SW480 (cell line): ENCODE data around the gene PLA2R1.
"Not testable (repeated sequence)": the region's sequence is repeated elsewhere in the genome, so short reads cannot be mapped to it uniquely, and the experiment has no call there.

ENCODE experiments used
- DNase-seq: peaks from one replicate; pipeline ENCODE4 v3.0.0-alpha.2; 2016; ENCODE audit warnings: low spot score

PLA2R1 gene

DNA sequence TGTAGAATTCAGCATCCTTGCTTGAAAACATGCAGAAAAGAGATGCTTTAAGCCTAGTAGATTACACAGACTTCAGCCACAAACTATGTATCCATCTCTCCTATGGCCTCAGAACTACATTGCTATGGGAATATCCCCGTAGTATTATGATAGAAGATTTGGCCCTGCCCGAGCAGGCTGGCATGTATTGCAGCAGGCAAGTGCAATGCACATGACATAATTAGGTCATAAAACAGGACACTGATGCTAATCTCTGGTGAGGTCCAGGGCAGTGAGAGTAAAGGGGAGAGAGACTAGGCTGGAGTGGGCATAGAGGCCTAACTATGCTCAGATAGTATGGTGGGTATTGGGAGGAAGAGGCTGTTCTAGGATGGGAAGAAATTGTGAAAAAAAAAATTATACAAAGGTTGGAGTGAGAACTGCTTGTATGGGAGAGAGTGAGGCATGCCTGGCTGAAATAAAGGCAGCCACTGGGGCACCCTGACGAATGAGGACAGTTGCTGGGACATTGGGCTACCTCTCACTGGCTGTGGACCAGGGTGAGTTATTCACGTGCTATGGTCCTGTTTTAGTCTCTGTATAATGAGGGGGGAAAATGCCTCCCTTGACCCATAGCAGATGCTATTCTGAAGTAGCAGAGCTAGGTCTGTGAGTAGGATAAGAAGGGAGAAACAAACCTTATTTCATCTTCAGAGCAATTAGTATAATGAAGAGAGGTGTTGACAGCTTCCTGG, 1.6 kb upstream of the PLA2R1 start:
- no peak for DNase-seq

DNA sequence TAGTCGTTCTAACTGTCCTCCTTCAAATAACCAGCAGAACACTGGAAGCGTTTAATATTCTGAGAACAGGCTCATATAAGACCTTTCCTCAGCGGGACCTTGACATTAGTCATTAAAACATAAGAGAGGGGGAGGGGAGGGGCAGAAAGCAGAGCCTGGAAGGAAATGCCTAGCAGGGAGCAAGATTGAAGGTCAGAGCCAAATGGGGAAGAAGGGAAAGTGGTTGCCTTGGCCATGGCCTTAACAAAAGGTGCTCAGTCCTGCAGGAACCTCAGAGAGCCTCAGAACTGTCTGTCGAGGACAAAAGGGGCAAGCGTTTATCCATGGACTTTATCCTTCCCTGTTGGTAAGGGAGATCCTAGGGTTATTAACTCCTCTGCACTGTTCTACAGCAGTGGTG, 856 bp upstream of the PLA2R1 start:
- no peak for DNase-seq

DNA sequence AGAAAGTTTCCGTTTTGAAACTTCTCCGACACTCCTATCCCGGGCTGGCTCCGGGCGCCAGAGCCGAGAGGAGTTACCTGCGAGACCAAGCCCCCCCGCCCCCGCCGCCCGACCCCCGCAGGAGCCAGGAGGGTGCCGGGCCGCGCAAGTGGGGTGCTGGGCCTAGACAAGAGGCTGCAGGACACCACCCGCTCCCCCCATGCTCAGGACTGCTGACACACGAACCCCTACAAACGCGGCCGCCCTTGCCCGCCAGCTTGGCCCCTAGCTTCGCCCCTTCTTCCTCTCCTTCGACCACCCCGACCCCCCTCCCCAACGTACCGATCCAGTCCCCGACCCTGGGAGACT, 497 bp downstream of the PLA2R1 start:
- no peak for DNase-seq

DNA sequence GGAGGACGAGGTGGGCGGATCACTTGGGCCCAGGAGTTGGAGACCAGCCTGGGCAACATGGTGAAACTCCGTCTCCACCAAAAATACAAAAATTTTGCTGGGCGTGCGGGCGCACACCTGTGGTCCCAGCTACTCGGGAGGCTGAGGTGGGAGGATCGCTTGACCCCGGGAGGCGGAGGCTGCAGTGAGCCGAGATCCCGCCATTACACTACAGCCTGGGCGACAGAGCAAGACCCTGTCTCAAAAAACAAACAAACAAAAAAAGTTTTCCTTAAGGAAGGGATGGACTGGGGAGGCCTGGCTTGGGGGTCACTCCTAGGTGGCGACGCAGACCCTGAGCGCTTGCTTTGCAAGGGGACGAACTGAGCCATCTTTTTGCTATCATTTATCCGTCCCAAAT, 882 bp downstream of the PLA2R1 start:
- no peak for DNase-seq

DNA sequence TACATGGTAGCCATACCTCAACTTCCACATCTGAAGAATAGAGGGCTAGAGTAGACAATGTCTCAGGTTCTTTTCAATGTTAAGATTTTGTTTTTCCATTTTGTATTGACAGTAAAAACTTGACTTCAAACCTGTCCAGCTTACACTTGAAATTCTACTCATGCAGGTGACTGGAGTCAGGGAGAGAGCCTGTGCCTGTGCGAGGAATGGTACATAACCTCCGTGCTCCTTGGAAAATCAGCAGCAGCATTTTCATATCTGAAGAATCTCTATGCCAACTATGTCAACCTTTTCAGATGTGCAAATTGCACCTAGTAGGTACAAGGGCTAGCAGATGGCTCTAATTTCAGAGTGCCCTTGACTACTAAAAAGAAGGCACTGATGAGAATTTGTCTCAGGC, 2.1 kb downstream of the PLA2R1 start:
- no peak for DNase-seq

DNA sequence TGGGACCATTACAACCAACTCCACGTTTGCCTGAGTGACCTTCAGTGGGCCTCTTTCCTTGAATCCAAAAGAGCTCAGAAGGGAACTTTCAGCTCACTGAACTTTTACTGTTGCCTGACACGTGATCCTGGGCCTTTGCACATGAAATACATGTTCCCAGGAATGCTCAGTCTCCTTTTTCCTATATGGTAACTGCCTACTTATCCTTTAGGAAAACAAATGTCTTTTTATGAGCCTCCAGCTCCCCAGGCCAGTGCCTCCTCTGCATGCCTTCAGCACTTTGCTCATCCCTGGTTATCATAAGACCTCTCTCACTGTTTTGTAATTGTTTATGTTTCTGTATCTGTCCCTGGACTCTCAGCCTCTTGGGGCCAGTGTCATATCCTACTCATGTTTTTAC, 5.1 kb downstream of the PLA2R1 start:
- no peak for DNase-seq

DNA sequence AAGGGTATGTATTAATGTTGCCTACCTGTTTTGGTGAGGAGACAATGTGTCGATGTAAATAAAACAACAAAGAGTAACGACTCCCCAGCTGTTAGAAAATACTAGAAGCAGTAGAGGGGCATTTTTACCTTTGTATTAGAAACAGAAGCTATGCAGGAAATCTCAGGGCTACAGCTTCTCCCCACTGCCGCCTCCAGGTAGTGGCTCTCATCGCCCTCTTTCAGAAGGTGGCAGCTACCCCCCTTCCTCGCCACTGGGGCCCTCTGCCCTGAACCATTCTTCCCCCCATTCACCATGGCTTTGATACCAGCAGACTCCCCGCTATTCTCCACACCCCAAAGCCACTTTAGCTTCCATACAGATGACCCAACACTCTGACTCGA, 6.7 kb downstream of the PLA2R1 start:
- no peak for DNase-seq

DNA sequence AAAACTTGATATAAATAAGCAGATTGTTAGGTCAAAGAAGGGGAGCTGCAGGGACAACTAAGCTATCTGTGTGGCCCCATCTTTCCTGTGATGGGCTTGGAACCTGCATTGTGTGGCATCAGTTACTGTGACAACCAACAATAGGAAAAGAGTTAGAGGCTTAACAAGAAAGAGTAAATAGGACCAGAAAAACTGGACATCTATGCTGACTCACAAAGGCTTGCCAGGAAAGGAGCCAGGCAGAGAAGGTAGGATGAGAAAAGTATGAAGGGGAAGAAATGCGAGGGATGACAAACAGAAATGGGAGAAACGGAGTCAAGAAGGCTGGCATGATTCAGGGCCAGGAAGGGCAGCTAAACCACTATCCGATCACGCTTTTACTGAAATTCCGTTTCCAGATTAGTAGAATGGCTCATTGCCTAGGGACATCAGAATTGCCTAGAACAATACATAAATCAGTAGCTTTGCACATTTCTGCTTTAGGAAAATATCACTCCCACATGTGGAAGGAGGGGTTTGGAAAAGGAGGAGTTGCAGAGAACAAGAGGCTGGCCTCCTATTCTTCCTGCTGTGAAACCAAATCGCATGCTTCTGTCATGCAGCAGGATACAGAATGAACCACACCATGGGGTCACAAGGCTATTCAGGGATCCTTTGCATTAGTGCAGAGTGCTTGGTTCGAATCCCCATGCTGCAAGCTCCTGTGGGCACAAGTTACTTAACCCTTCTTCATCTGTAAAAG, 7.3 kb downstream of the PLA2R1 start:
- DNase-seq = no peak

DNA sequence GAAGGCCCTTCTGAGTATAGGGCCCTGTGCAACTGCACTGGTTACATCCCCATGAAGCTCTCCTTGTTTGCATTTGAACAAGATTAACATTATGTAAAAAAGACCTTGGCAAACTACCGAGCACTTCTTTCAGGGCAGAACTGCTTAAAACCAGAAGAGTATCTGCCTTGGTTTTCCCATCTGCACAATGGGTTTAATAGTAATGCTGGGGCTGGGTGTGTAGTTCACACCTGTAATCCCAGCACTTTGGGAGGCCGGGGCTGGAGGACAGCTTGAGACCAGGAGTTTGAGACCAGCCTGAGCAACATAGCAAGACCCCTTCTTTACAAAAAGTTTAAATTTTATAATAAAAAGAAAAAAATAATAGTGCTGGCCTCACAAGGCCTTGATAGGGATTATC, 8.5 kb downstream of the PLA2R1 start:
- DNase-seq = no peak

DNA sequence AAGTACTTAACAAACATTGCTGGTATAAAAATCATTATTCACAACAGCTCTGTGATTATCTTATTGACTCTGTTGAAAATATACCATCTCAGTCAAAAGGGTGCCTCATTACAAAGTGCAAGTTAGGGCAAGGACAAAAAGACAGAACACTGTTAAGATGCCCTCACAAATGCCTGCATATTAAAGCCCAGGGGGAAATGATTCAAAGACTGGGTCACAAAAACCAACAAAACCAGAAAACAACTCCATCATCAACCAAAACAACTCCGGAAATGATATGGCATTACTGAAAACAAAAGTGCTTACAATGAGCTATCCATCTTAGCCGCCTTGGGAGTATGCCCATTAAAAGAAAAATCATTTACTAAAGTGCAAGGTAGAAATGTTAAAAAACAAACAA, 9.9 kb downstream of the PLA2R1 start:
- no peak for DNase-seq

DNA sequence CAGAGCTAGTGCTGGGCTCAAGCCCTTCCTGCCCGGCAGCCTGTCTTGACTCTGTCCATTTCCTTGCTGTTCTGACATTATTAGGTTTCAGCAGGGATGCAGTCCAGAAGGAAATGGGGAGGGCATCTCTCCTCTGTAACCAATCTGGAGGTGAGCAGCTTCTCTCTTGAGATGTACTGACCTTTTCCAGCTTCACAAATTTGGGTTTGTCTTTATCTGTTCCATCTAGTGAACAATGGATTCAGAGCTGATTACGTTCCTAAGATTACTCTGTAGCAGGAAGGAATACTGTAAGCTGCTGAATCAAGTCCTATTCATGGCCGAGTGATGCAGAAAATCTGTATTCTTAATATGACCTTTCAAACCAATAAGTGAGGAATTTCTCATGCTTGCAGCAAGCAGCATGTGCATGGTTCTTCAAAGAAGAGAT, 11.0 kb downstream of the PLA2R1 start:
- DNase-seq = no peak

DNA sequence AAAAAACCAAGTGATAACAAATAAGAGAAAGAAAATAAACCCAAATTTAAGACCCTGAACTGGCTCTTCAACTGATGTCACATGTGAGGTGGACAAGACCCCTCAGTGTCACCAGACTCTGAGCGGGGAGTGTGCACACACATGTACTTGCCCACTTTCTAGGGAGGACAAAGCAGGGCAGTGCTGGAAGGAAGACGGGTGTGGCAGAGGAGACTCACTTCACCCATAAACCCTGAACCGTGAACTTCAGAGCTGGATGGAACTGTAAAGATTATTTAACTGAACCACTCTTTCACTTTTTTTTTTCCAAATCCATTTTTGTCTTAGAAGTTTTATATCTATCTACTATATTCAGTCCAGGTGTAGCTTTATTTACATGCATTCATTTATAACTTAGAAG, 12.3 kb downstream of the PLA2R1 start:
- no peak for DNase-seq

DNA sequence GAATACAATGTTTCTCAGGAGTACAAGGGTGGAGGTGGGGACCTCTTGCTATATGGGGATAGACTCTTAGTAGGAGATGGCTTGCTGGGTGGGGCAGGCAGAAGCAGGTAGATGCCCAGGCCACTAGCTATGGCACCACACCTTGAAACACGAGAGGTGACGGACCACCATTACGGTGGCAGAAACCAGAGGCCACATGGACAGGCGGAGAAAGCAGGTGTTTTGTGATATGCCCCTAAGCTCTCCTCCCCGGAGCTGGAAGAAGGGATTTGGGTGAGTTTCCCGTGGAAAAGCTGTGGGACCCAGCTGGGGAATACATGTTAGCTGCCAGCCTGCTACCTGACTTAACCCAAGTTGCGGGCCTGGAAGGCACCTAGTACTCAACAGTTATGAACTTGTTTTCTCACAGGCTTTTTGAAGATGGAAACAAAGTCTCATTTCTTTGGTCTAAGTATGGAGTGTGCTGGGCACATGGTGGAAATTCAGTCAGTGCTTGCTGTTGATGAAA, 16.7 kb downstream of the PLA2R1 start:
- no peak for DNase-seq

DNA sequence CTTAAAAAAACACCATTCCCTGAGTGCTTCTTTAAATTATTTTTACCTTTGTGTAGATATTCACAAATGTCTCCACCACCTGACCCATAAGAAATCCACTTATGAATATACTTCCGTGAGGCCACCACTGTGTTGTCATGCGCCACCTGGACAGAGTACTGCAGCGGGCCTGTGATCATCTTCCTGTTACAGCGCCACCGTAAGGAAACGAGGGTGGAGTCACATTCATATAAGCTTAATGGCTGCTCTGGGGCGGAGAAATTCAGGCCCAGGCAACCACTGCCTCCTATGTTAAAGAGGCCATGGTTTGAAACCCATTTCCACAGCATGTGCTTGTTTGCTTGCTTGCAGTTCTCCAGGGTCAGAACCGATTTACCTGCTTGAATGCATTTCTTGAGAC, 17.7 kb downstream of the PLA2R1 start:
- no peak for DNase-seq

DNA sequence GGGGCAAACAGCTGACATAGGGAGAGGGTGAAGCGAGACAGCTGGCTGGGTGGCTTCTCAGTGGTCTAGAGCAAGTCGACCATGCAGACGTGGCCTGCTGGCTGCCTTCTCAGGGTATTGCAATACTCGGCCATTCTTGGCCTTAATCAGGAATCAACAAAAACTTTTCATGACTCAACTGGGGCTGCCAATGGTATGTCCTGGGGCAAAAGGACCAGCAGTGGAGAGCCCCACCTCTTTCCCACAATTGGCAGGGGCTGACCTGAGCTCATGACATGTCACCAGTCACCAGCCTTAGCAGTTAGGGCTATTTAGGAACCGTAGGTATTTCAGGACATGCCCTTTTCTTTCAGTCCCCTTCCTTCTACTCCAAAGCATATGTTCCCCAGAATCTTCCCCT, 19.1 kb downstream of the PLA2R1 start:
- no peak for DNase-seq

DNA sequence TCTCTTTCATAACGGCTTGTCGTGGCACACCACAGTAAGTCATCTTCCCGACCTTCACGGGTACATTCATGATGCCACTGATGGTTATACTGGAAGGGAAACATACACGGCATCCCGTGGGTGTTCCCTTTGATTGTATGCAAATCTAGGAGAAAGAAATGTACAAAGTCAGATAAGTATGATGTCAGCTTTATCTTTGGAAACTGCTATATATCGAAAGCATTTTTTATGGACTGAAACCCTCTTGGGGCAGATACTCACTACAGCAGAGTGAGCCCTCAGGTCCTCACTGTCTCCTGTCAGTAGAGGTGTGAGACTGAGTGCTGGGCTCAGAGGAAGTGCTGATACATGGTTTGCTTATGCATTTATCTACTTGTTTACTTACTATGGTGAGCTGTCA, 20.4 kb downstream of the PLA2R1 start:
- no peak for DNase-seq

DNA sequence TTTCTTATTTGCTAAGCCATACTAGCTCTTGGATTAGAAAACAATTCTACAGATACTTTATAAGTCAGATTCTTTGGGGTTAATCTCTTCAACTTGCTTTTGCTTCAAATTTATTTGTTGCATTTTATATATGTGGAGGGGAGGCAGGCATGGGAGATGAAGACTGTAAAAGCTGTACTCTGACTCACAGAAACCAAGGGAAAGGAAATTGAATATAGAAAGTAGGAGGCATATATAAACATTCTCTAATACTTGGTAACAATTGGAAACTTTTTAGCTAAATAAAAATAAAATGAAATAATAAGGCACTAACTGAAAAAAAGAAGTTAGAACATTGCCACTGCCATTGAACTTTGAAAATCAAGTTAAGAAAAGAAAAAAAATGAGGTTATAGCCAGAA, 21.3 kb downstream of the PLA2R1 start:
- DNase-seq = no peak

DNA sequence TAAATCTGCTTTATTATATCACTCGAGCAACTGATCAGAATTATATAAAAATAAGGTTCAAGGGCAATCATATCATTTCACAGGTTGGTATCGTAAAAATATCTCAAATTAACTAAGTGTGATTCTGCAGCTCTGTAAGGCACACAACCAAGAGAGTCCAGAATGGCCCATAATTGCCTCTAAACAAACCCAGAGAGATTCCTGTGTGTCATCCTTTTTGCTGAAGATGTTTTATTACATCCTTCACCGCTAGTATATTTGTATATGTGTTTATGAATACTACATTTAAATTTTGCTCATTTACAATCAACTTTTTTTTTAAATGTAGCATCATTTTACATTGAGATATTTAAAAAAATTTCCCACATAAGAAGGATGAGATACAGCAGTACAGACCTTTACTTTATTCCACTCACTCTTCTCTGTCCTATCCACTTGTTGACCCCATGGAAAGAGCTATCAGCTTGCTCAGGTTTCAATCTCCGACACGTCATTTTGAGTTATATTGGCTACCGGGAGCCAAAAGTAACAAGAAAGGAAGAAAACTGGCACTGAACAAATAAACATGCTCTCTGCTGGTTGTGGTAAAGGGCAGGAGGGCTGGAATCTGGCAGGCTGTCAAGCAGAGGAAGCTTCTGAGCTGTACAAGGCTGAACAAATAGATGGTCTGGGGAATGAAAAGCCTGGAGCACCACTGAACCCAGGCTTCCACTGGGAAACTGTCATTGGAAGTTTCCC, 23.1 kb downstream of the PLA2R1 start:
- DNase-seq = no peak

DNA sequence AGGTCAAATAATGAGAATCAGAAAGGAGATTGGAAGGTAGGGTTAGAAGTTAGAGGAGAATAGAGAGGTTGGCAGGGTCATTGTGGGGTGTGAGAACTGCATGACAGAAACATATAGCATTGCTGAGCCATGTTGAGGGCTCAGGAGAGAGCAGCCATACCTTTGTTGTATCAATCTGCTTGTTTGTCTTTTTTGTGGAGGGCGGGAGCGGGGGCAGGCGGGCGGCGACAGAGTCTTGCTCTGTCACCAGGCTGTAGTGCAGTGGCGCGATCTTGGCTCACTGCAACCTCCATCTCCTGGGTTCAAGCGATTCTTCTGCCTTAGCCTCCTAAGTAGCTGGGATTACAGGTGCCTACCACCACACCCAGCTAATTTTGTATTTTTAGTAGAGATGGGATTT, 23.8 kb downstream of the PLA2R1 start:
- not testable (repeated sequence) for DNase-seq

DNA sequence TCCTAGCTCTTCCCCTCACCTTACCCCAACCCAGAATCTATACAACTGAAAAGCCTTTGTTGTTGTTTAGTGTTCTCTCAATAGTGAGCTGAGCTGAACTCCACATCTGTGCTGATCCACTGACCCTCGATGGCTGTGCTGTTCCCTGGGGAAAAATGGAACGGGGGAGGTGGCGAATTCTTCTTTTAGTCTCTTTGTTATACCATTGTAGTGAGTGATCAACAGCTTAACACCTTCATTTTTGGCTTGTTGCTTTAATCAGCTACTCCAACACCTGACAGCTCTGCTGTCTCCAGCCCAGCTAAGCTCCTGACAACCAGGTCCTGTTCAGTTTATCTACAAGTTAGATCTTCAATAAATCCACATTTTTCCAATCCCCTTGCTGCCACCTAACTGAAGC, 25.7 kb downstream of the PLA2R1 start:
- DNase-seq = no peak

DNA sequence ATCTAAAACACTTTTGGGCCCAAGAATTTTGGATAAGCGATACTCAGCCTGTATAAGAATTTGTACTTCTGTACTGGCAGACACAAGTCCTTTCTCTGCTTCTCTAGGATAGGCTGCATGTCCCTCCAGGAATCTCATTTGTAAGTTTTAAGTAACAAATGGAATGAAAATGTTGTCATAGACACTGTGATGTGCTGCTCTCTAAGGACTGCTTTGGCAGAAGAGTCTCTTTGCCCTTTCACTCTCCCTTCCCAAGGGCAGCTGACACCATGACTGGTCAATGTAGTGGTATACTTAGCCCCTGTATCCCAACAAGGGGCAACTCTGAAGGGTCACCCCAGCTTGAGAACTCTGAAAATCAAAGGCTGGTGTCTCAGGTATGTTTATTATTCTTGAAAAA, 27.3 kb downstream of the PLA2R1 start:
- DNase-seq = no peak

DNA sequence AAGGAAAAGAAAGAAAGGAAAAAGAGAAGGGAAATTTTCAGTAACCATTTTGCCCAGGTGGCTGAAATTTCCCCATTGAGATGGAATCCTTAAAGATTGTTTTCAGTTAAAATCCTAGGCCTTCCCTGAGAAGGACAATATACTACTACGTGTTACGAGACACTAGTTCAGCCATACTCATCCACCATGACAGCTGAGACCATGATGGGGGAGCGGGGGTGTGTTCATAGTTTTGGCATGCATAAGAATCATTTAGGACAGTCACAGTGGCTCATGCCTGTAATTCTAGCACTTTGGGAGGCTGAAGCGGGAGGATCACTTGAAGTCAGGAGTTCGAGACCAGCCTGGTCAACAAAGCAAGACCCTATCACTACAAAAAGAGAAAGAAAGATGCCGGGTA, 28.0 kb downstream of the PLA2R1 start:
- no peak for DNase-seq

DNA sequence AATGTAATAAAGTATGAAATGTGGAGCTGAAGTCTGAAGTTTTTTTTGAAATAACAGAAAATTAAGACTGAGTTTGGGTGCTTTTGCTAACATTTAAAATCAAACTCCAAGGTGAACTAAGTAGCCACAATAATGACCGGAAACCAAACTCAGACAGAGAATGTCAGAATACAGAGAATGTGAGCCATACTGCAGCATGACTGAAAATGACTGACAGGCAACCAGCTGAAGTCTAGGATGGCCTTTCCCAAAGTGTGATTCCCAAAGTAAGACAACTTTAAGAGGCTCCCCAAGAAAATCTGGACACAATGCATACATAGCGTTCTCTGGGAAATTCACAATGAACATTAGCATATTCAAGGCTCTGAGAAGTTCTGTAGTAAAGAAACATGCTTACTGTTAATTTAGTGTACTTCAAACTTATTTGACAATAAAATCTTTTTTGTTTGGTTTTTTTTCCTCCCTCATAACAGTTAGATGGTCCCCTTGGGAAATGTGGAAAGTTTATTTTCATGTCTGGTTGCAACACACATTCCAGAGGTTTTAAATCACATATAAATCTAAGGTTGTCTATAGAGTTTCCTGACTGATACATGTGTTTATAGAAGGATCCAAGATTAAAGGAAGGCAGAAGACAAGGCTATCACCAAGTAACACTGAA, 28.6 kb downstream of the PLA2R1 start:
- no peak for DNase-seq
